GM23338 (cell line): ENCODE measurements around the gene ATP13A2. TPM values are rescaled to one million over a fixed set of nuclear protein-coding genes. Genes with fewer than 3 reads are reported as not detected.

Experiments used
- ATAC-seq: fragments of 200-7000 bp; cut with Tn5 transposase; 3 replicates; pipeline ENCODE4 v1.9.1; 2020
- DNase-seq: peaks from one replicate; pipeline ENCODE4 v3.0.0-alpha.2; 2015; ENCODE audit warnings: low spot score
- H2AFZ ChIP-seq: fragments of 200-600 bp; sonication (generic); 2 replicates; pipeline ENCODE4 v1.8.0; 2016; ENCODE audit warnings: antibody characterized with exemption, mild to moderate bottlenecking, moderate library complexity
- H3F3A ChIP-seq: fragments of 200-600 bp; sonication (generic); replicated peaks from 2 replicates; pipeline ENCODE4 v1.8.0; 2017; ENCODE audit warnings: antibody characterized with exemption, mixed run types, low read depth
- H3K27ac ChIP-seq: fragments of 200-600 bp; sonication (generic); 2 replicates; pipeline ENCODE4 v1.6.1; 2016; ENCODE audit warnings: low read depth
- H3K27me3 ChIP-seq: fragments of 200-600 bp; sonication (generic); 2 replicates; pipeline ENCODE4 v1.8.0; 2016; ENCODE audit warnings: mild to moderate bottlenecking, mixed run types, moderate library complexity; ENCODE audit not compliant: insufficient read depth
- H3K36me3 ChIP-seq: fragments of 200-600 bp; sonication (generic); 2 replicates; pipeline ENCODE4 v1.8.0; 2016; ENCODE audit warnings: mild to moderate bottlenecking; ENCODE audit not compliant: insufficient read depth
- H3K4me1 ChIP-seq: fragments of 200-600 bp; sonication (generic); 2 replicates; pipeline ENCODE4 v1.8.0; 2016; ENCODE audit warnings: mild to moderate bottlenecking, moderate library complexity; ENCODE audit not compliant: insufficient read depth
- H3K4me2 ChIP-seq: fragments of 200-600 bp; sonication (generic); 2 replicates; pipeline ENCODE4 v1.7.1; 2017; ENCODE audit warnings: mixed run types
- H3K4me3 ChIP-seq: fragments of 200-600 bp; sonication (generic); 2 replicates; pipeline ENCODE4 v1.6.1; 2016; ENCODE audit warnings: mixed run types
- H3K79me2 ChIP-seq: fragments of 200-600 bp; sonication (generic); replicated peaks from 2 replicates; pipeline ENCODE4 v1.8.0; 2017; ENCODE audit warnings: mild to moderate bottlenecking; ENCODE audit not compliant: insufficient read depth
- H3K9me2 ChIP-seq: fragments of 200-600 bp; sonication (generic); 2 replicates; pipeline ENCODE4 v1.8.0; 2017; ENCODE audit not compliant: insufficient read depth
- H4K20me1 ChIP-seq: fragments of 200-600 bp; sonication (generic); replicated peaks from 2 replicates; pipeline ENCODE4 v1.8.0; 2017; ENCODE audit warnings: mild to moderate bottlenecking; ENCODE audit not compliant: insufficient read depth
- H3K27ac Mint-ChIP-seq: 2 replicates; pipeline ENCODE4 v1.8.0; 2020; ENCODE audit warnings: inconsistent platforms, mild to moderate bottlenecking, moderate library complexity, mixed read lengths
- H3K27me3 Mint-ChIP-seq: 3 replicates; pipeline ENCODE4 v1.8.0; 2022; ENCODE audit warnings: low read depth, mild to moderate bottlenecking, moderate library complexity, mixed read lengths, inconsistent platforms; ENCODE audit not compliant: insufficient read depth, poor library complexity
- H3K36me3 Mint-ChIP-seq: 3 replicates; pipeline ENCODE4 v1.8.0; 2021; ENCODE audit warnings: low read depth, mild to moderate bottlenecking, inconsistent platforms, moderate library complexity, mixed read lengths
- H3K4me1 Mint-ChIP-seq: 3 replicates; pipeline ENCODE4 v1.8.0; 2020; ENCODE audit warnings: mild to moderate bottlenecking, inconsistent platforms, mixed read lengths
- H3K4me3 Mint-ChIP-seq: 3 replicates; pipeline ENCODE4 v1.8.0; 2021; ENCODE audit warnings: moderate library complexity, mild to moderate bottlenecking, inconsistent platforms, mixed read lengths
- H3K9me3 Mint-ChIP-seq: 3 replicates; pipeline ENCODE4 v1.8.0; 2020; ENCODE audit warnings: moderate library complexity, mild to moderate bottlenecking, inconsistent platforms, mixed read lengths
- CREB1 ChIP-seq: fragments of 250-450 bp; sonication (Bioruptor Pico); IDR thresholded peaks from 2 replicates; pipeline ENCODE4 v1.5.0; 2020; ENCODE audit warnings: low read depth, mild to moderate bottlenecking, moderate library complexity
- EZH2 ChIP-seq: fragments of 200-600 bp; sonication (generic); IDR thresholded peaks from one replicate; pipeline ENCODE4 v1.8.0; 2017; ENCODE audit warnings: antibody characterized with exemption, mild to moderate bottlenecking, low read depth; ENCODE audit not compliant: unreplicated experiment
- EZH2phosphoT487 ChIP-seq: fragments of 200-600 bp; sonication (generic); IDR thresholded peaks from one replicate; pipeline ENCODE4 v1.8.1; 2018; ENCODE audit warnings: antibody characterized with exemption; ENCODE audit not compliant: unreplicated experiment
- JUNB ChIP-seq: IDR thresholded peaks from one replicate; pipeline ENCODE4 v1.6.1; 2016; ENCODE audit warnings: antibody characterized with exemption; ENCODE audit not compliant: unreplicated experiment
- NANOG ChIP-seq: IDR thresholded peaks from 2 replicates; pipeline ENCODE4 v1.6.1; 2016; ENCODE audit warnings: antibody characterized with exemption, borderline replicate concordance
- POLR2AphosphoS5 ChIP-seq: IDR thresholded peaks from 2 replicates; pipeline ENCODE4 v1.6.1; 2016; ENCODE audit warnings: antibody characterized with exemption, low read depth
- STAT1 ChIP-seq: IDR thresholded peaks from one replicate; pipeline ENCODE4 v1.6.1; 2016; ENCODE audit warnings: antibody characterized with exemption; ENCODE audit not compliant: unreplicated experiment
- ZNF114 ChIP-seq: fragments of 250-450 bp; sonication (Bioruptor Pico); IDR thresholded peaks from 2 replicates; pipeline ENCODE4 v1.5.0; 2020; ENCODE audit warnings: mild to moderate bottlenecking, moderate library complexity
- ZNF331 ChIP-seq: fragments of 250-450 bp; sonication (Bioruptor Pico); IDR thresholded peaks from 2 replicates; pipeline ENCODE4 v1.5.0; 2020; ENCODE audit warnings: low read depth, mild to moderate bottlenecking, moderate library complexity
- polyA plus RNA-seq: library from polyadenylated mRNA; unstranded; fragments of >200 nt; fragmentation: Nextera tagmentation; extraction: Ambion mirVana; gene quantifications from 2 replicates; pipeline ENCODE4 v1.2.1, GENCODE V29; 2016
- total RNA-seq: library from RNA; depleted of rRNA; stranded (reverse); fragments of >200 nt; shearing (Covaris generic); gene quantifications from 2 replicates; pipeline ENCODE4 v1.2.3, GENCODE V29; 2014
- TF ChIP-seq, protein P1 (sequence below): IDR thresholded peaks from one replicate; pipeline ENCODE4 v1.6.1; 2018; ENCODE audit warnings: antibody characterized with exemption; ENCODE audit not compliant: unreplicated experiment
- TF ChIP-seq, protein P2 (sequence below), 2 experiments: fragments of 200-600 bp in 1 of 2; sonication (generic) in 1 of 2; conservative IDR thresholded peaks; 2 replicates each; pipeline versions ENCODE4 v1.5.1 to v1.6.1; 2016 to 2017; ENCODE audit warnings: antibody characterized with exemption in 2 of 2, low read depth in 2 of 2, mild to moderate bottlenecking in 2 of 2, moderate library complexity in 1 of 2
- TF ChIP-seq, protein P3 (sequence below): IDR thresholded peaks from 2 replicates; pipeline ENCODE4 v1.6.1; 2016; ENCODE audit warnings: antibody characterized with exemption
- TF ChIP-seq, protein P4 (sequence below): fragments of 250-450 bp; sonication (Bioruptor Pico); IDR thresholded peaks from 2 replicates; pipeline ENCODE4 v1.5.0; 2020; ENCODE audit warnings: mild to moderate bottlenecking, moderate library complexity

ATP13A2 gene
- total and polyA plus RNA-seq, 2 experiments from 2014 or later: 30.1 to 87.7 TPM

DNA sequence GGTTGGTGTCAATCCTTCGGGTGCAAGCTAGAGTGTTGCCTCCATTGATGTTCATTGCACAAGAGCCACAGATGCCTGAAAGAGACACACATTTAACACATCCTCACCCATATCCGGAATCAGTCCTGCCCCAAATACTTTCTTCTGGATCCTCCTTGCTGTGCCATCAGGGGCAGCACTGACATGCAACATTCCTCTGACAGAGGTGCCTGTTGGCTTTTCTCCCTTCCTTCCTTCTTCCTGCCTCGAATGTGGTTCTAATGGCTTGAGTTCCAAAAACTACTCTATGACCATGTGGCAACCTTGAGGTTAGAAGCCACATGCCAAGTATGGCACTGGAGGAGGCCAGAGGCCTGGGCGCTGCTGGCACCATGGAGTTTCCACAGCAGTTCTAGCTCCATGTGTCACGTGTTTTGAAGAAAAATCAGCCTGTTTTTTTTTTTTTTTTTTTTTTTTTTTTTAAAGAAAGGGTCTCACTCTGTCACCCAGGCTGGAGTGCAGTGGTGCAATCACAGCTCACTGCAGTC is 17.0 kb upstream of the ATP13A2 start:
- Histone ChIP-seq H3K4me1 (no peaks in the 10 kb centered on the region), H4K20me1 (peaks cover 2% of the 10 kb centered on the region; the same call in 1 of the 2 replicates), H2AFZ (no peak overlapping the region), H3K4me3 (no peak overlapping the region), H3K36me3 (peaks cover 37% of the 10 kb centered on the region), H3K27me3 (no peaks in the 10 kb centered on the region), H3K4me2 (no peak overlapping the region), H3K79me2 (no peaks in the 10 kb centered on the region), H3K27ac (no peak overlapping the region), H3K9me2 (no peaks in the 10 kb centered on the region), H3F3A (peaks cover 9% of the 10 kb centered on the region; the same call in 1 of the 2 replicates)
- Mint-ChIP-seq H3K4me1 (no peaks in the 10 kb centered on the region), H3K27ac (no peak overlapping the region), H3K4me3 (no peak overlapping the region), H3K27me3 (no peaks in the 10 kb centered on the region), H3K9me3 (no peaks in the 10 kb centered on the region), H3K36me3 (peaks cover 47% of the 10 kb centered on the region)
- no peak for DNase-seq
- no peak for ATAC-seq
- TF ChIP-seq POLR2AphosphoS5 (no peak), EZH2 (no peak), ZNF114 (no peak), STAT1 (no peak), JUNB (no peak), ZNF331 (CRISPR knock-in tag) (no peak), NANOG (no peak), EZH2phosphoT487 (no peak), CREB1 (no peak)
- TF ChIP-seq, protein P1, sequence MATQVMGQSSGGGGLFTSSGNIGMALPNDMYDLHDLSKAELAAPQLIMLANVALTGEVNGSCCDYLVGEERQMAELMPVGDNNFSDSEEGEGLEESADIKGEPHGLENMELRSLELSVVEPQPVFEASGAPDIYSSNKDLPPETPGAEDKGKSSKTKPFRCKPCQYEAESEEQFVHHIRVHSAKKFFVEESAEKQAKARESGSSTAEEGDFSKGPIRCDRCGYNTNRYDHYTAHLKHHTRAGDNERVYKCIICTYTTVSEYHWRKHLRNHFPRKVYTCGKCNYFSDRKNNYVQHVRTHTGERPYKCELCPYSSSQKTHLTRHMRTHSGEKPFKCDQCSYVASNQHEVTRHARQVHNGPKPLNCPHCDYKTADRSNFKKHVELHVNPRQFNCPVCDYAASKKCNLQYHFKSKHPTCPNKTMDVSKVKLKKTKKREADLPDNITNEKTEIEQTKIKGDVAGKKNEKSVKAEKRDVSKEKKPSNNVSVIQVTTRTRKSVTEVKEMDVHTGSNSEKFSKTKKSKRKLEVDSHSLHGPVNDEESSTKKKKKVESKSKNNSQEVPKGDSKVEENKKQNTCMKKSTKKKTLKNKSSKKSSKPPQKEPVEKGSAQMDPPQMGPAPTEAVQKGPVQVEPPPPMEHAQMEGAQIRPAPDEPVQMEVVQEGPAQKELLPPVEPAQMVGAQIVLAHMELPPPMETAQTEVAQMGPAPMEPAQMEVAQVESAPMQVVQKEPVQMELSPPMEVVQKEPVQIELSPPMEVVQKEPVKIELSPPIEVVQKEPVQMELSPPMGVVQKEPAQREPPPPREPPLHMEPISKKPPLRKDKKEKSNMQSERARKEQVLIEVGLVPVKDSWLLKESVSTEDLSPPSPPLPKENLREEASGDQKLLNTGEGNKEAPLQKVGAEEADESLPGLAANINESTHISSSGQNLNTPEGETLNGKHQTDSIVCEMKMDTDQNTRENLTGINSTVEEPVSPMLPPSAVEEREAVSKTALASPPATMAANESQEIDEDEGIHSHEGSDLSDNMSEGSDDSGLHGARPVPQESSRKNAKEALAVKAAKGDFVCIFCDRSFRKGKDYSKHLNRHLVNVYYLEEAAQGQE: no peak
- TF ChIP-seq, protein P2, sequence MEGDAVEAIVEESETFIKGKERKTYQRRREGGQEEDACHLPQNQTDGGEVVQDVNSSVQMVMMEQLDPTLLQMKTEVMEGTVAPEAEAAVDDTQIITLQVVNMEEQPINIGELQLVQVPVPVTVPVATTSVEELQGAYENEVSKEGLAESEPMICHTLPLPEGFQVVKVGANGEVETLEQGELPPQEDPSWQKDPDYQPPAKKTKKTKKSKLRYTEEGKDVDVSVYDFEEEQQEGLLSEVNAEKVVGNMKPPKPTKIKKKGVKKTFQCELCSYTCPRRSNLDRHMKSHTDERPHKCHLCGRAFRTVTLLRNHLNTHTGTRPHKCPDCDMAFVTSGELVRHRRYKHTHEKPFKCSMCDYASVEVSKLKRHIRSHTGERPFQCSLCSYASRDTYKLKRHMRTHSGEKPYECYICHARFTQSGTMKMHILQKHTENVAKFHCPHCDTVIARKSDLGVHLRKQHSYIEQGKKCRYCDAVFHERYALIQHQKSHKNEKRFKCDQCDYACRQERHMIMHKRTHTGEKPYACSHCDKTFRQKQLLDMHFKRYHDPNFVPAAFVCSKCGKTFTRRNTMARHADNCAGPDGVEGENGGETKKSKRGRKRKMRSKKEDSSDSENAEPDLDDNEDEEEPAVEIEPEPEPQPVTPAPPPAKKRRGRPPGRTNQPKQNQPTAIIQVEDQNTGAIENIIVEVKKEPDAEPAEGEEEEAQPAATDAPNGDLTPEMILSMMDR (conservative IDR thresholded peaks at IDR 0.05; ENCODE audit: low read depth in 2 of 2): no peak
- TF ChIP-seq, protein P3, sequence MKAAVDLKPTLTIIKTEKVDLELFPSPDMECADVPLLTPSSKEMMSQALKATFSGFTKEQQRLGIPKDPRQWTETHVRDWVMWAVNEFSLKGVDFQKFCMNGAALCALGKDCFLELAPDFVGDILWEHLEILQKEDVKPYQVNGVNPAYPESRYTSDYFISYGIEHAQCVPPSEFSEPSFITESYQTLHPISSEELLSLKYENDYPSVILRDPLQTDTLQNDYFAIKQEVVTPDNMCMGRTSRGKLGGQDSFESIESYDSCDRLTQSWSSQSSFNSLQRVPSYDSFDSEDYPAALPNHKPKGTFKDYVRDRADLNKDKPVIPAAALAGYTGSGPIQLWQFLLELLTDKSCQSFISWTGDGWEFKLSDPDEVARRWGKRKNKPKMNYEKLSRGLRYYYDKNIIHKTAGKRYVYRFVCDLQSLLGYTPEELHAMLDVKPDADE: no peak
- TF ChIP-seq, protein P4, sequence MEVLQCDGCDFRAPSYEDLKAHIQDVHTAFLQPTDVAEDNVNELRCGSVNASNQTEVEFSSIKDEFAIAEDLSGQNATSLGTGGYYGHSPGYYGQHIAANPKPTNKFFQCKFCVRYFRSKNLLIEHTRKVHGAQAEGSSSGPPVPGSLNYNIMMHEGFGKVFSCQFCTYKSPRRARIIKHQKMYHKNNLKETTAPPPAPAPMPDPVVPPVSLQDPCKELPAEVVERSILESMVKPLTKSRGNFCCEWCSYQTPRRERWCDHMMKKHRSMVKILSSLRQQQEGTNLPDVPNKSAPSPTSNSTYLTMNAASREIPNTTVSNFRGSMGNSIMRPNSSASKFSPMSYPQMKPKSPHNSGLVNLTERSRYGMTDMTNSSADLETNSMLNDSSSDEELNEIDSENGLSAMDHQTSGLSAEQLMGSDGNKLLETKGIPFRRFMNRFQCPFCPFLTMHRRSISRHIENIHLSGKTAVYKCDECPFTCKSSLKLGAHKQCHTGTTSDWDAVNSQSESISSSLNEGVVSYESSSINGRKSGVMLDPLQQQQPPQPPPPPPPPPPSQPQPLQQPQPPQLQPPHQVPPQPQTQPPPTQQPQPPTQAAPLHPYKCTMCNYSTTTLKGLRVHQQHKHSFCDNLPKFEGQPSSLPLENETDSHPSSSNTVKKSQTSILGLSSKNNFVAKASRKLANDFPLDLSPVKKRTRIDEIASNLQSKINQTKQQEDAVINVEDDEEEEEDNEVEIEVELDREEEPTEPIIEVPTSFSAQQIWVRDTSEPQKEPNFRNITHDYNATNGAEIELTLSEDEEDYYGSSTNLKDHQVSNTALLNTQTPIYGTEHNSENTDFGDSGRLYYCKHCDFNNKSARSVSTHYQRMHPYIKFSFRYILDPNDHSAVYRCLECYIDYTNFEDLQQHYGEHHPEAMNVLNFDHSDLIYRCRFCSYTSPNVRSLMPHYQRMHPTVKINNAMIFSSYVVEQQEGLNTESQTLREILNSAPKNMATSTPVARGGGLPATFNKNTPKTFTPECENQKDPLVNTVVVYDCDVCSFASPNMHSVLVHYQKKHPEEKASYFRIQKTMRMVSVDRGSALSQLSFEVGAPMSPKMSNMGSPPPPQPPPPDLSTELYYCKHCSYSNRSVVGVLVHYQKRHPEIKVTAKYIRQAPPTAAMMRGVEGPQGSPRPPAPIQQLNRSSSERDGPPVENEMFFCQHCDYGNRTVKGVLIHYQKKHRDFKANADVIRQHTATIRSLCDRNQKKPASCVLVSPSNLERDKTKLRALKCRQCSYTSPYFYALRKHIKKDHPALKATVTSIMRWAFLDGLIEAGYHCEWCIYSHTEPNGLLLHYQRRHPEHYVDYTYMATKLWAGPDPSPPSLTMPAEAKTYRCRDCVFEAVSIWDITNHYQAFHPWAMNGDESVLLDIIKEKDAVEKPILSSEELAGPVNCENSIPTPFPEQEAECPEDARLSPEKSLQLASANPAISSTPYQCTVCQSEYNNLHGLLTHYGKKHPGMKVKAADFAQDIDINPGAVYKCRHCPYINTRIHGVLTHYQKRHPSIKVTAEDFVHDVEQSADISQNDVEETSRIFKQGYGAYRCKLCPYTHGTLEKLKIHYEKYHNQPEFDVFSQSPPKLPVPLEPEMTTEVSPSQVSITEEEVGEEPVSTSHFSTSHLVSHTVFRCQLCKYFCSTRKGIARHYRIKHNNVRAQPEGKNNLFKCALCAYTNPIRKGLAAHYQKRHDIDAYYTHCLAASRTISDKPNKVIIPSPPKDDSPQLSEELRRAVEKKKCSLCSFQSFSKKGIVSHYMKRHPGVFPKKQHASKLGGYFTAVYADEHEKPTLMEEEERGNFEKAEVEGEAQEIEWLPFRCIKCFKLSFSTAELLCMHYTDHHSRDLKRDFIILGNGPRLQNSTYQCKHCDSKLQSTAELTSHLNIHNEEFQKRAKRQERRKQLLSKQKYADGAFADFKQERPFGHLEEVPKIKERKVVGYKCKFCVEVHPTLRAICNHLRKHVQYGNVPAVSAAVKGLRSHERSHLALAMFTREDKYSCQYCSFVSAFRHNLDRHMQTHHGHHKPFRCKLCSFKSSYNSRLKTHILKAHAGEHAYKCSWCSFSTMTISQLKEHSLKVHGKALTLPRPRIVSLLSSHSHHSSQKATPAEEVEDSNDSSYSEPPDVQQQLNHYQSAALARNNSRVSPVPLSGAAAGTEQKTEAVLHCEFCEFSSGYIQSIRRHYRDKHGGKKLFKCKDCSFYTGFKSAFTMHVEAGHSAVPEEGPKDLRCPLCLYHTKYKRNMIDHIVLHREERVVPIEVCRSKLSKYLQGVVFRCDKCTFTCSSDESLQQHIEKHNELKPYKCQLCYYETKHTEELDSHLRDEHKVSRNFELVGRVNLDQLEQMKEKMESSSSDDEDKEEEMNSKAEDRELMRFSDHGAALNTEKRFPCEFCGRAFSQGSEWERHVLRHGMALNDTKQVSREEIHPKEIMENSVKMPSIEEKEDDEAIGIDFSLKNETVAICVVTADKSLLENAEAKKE: no peak
